Measurements from ENCODE around the gene TMOD1.

GRCh38 chr9:97604901-97605645 lies 103.6 kb downstream of the TMOD1 start:
- TF ChIP-seq CTCF (IDR thresholded peaks at IDR 0.05) (no peak), POLR2A (IDR thresholded peaks at IDR 0.05) (no peak)
